GM21825 (cell line): ENCODE measurements around the gene TMEM126B.
"Not testable (repeated sequence)": the region's sequence is repeated elsewhere in the genome, so short reads cannot be mapped to it uniquely, and the experiment has no call there.

Source experiments
- ATAC-seq: cut with Tn5 transposase; IDR thresholded peaks from one replicate; pipeline ENCODE4 v1.9.1; 2021; ENCODE audit warnings: mild to moderate bottlenecking, moderate library complexity; ENCODE audit not compliant: unreplicated experiment

TMEM126B gene

GRCh38 chr11:85647078-85647477 lies 18.7 kb downstream of the TMEM126B start:
- peak; percentile 10 for ATAC-seq

GRCh38 chr11:85647604-85648299 lies 19.4 kb downstream of the TMEM126B start, which contains the start of gene TMEM126A:
TSS of gene TMEM126A (plus strand) at chr11:85647967. CDS start at chr11:85650256, 2,289 bp downstream.
- peak; percentile 100 for ATAC-seq

GRCh38 chr11:85651118-85651517 lies 22.7 kb downstream of the TMEM126B start:
- ATAC-seq: no peak

GRCh38 chr11:85652786-85653447 lies 24.5 kb downstream of the TMEM126B start:
- ATAC-seq: no peak

- not testable (repeated sequence) for ATAC-seq
Observed at GRCh38 chr11:85654343-85654742, 25.9 kb downstream of the TMEM126B start.

GRCh38 chr11:85656777-85657176 lies 28.4 kb downstream of the TMEM126B start:
- no peak for ATAC-seq

GRCh38 chr11:85658180-85658579 lies 29.8 kb downstream of the TMEM126B start:
- ATAC-seq: no peak

GRCh38 chr11:85661972-85662664 lies 33.7 kb downstream of the TMEM126B start:
- no peak for ATAC-seq

- ATAC-seq: no peak
Observed at GRCh38 chr11:85663080-85663752, 34.8 kb downstream of the TMEM126B start.

- ATAC-seq: peak; percentile 74
Observed at GRCh38 chr11:85663753-85664614, 35.6 kb downstream of the TMEM126B start.

- ATAC-seq: peak; percentile 93
Observed at GRCh38 chr11:85664615-85665481, 36.5 kb downstream of the TMEM126B start, which contains the start of gene CREBZF. TSS of gene CREBZF (minus strand) at chr11:85665129. CDS start at chr11:85664875, 254 bp downstream.

GRCh38 chr11:85665733-85666132 lies 37.3 kb downstream of the TMEM126B start:
- no peak for ATAC-seq

- ATAC-seq: no peak
Observed at GRCh38 chr11:85666687-85667086, 38.3 kb downstream of the TMEM126B start.

- no peak for ATAC-seq
Observed at GRCh38 chr11:85668157-85668556, 39.8 kb downstream of the TMEM126B start.

GRCh38 chr11:85670949-85671663 lies 42.7 kb downstream of the TMEM126B start:
- ATAC-seq: not testable (repeated sequence)

- ATAC-seq: no peak
Observed at GRCh38 chr11:85672105-85672902, 43.9 kb downstream of the TMEM126B start.

- ATAC-seq: no peak
Observed at GRCh38 chr11:85673393-85673792, 45.0 kb downstream of the TMEM126B start.

GRCh38 chr11:85679576-85679975 lies 51.2 kb downstream of the TMEM126B start:
- no peak for ATAC-seq
